K562 (cell line): ENCODE measurements around the gene ADAM8. TPM values are rescaled to one million over a fixed set of nuclear protein-coding genes. Genes with fewer than 3 reads are reported as not detected.

Source experiments
- DMBX1 ChIP-seq: fragments of 250-450 bp; sonication (Bioruptor Pico); IDR thresholded peaks from 2 replicates; pipeline ENCODE4 v1.8.0; 2022; ENCODE audit warnings: inconsistent platforms, mild to moderate bottlenecking, moderate library complexity, borderline replicate concordance
- MYC ChIP-seq, 2 experiments: fragments of 250-450 bp in 1 of 2; sonication (Bioruptor Pico) in 1 of 2; IDR thresholded peaks; 2 replicates each; pipeline versions ENCODE4 v1.5.1 to v1.6.1; 2012 to 2021; ENCODE audit warnings: low read depth in 2 of 2, borderline replicate concordance in 1 of 2, improper control_type of control experiment in 1 of 2, low read length in 1 of 2, mild to moderate bottlenecking in 1 of 2, moderate library complexity in 1 of 2
- POLR3G ChIP-seq: IDR thresholded peaks from 2 replicates; pipeline ENCODE4 v1.6.1; 2011; ENCODE audit not compliant: insufficient read length, insufficient replicate concordance; ENCODE audit errors: extremely low read depth
- RB1 ChIP-seq: fragments of 450-650 bp; IDR thresholded peaks from 2 replicates; pipeline ENCODE4 v1.6.1; 2017; ENCODE audit warnings: low read depth, mild to moderate bottlenecking
- SAFB ChIP-seq: fragments of 200-400 bp; formaldehyde crosslinking; IDR thresholded peaks from 2 replicates; pipeline ENCODE4 v1.6.1; 2017; ENCODE audit warnings: low read depth, low read length, borderline replicate concordance
- SIX5 ChIP-seq, 2 experiments: IDR thresholded peaks; 2 replicates each; pipeline ENCODE4 v1.6.1; 2011; ENCODE audit warnings: low read length in 2 of 2, borderline replicate concordance in 1 of 2, low read depth in 1 of 2, mild to moderate bottlenecking in 1 of 2, moderate library complexity in 1 of 2; ENCODE audit not compliant: insufficient read depth in 1 of 2
- SMARCA5 ChIP-seq: fragments of 450-650 bp; IDR thresholded peaks from 2 replicates; pipeline ENCODE4 v1.6.1; 2016
- SNRNP70 ChIP-seq: fragments of 200-400 bp; formaldehyde crosslinking; optimal IDR thresholded peaks from 2 replicates; pipeline ENCODE3; 2017; ENCODE audit warnings: low read depth, low read length
- SRSF3 ChIP-seq: fragments of 200-400 bp; formaldehyde crosslinking; IDR thresholded peaks from 2 replicates; pipeline ENCODE4 v1.6.1; 2016; ENCODE audit warnings: mild to moderate bottlenecking, low read length, moderate library complexity; ENCODE audit not compliant: insufficient read depth
- XRCC3 ChIP-seq: fragments of 450-650 bp; IDR thresholded peaks from 2 replicates; pipeline ENCODE4 v1.6.1; 2017; ENCODE audit warnings: mild to moderate bottlenecking, moderate library complexity
- ZNF23 ChIP-seq: fragments of 250-450 bp; sonication (Bioruptor Pico); IDR thresholded peaks from 2 replicates; pipeline ENCODE4 v1.4.0; 2020; ENCODE audit warnings: mild to moderate bottlenecking
- ZNF695 ChIP-seq: fragments of 450-650 bp; formaldehyde crosslinking; IDR thresholded peaks from 2 replicates; pipeline ENCODE4 v1.4.0; 2020; ENCODE audit warnings: mild to moderate bottlenecking, moderate library complexity
- polyA plus RNA-seq, 8 experiments: library from polyadenylated mRNA; depleted of rRNA in 4 of 8; stranded (reverse) in 5 of 8; unstranded in 3 of 8; fragments of >200 nt; fragmentation: Nextera tagmentation in 2 of 8; fragmentation: Illumina TruSeq in 1 of 8; extraction: Ambion mirVana in 2 of 8; extraction: Trizol in 1 of 8; gene quantifications; 2 replicates each; pipeline versions ENCODE4 v1.2.1 to v1.2.3, GENCODE V29; 2011 to 2014; ENCODE audit warnings: inconsistent platforms in 1 of 8, missing spikeins in 1 of 8
- total RNA-seq, 7 experiments: library from RNA; depleted of rRNA in 6 of 7; stranded (reverse); fragments of >200 nt in 6 of 7; fragmentation: Illumina TruSeq in 2 of 7; extraction: Trizol in 2 of 7; gene quantifications; 2 replicates each; pipeline versions ENCODE4 v1.2.1 to v1.2.3, GENCODE V29; 2011 to 2021; ENCODE audit warnings: low replicate concordance in 1 of 7
- TF ChIP-seq, protein P1 (sequence below): sonication (generic); formaldehyde crosslinking; IDR thresholded peaks from 2 replicates; pipeline ENCODE4 v1.8.1; 2023; ENCODE audit warnings: mild to moderate bottlenecking, missing genetic modification reagents
- TF ChIP-seq, protein P2 (sequence below): fragments of 450-650 bp; IDR thresholded peaks from 2 replicates; pipeline ENCODE4 v1.6.1; 2016
- TF ChIP-seq, protein P3 (sequence below): fragments of 450-650 bp; IDR thresholded peaks from one replicate; pipeline ENCODE4 v1.6.1; 2018; ENCODE audit warnings: mild to moderate bottlenecking, moderate library complexity; ENCODE audit not compliant: partially characterized antibody
- TF ChIP-seq, protein P4 (sequence below): IDR thresholded peaks from 3 replicates; pipeline ENCODE4 v1.6.1; 2011; ENCODE audit warnings: borderline replicate concordance, mild to moderate bottlenecking; ENCODE audit not compliant: insufficient read length, insufficient read depth
- TF ChIP-seq, protein P5 (sequence below): sonication (generic); formaldehyde crosslinking; IDR thresholded peaks from 2 replicates; pipeline ENCODE4 v1.8.0; 2022; ENCODE audit warnings: missing genetic modification reagents, mild to moderate bottlenecking, borderline replicate concordance

ADAM8 gene
- total and polyA plus RNA-seq, 9 of the 15 experiments (the other 6 are each of a cell fraction or from before 2014, with no cell fraction given) = 0.07 to 7.0 (median 1.1) TPM

DNA sequence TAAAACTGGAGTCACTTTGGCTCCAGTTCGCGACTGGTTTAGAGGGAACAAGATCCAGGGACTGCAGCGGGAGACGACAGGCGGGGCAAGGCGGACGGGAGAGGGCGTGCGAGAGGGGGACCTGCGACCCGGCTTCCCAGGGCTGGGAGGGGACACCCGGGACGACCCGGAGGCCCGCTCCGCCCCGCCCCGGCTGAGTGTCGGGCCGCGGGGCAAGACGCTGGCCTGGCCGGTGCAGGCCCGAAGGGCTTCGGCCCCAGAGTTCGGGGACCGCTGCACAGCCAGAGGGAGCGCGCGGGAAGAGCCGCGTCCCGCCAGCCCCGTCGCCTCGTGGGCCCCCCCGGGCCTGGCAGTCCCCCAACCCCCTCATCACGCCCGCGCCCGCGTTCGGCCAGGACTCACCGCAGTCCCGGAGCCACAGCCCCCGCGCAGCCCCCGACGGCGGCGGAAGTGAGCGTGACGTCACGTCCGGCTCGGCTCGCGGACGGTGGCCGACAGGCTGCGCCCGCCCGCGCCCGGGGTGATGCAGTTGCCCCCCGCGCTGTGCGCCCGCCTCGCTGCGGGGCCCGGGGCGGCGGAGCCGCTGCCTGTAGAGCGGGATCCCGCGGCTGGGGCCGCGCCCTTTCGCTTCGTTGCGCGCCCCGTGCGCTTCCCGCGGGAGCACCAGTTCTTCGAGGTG, 31.9 kb upstream of the ADAM8 start, which contains the start of the genes TUBGCP2 and ZNF511 (continued):
- TF ChIP-seq ZNF23 (CRISPR knock-in tag) (no peak), DMBX1 (CRISPR knock-in tag) (no peak), POLR3G (no peak), SNRNP70 (no peak), SRSF3 (no peak), SMARCA5 (no peak), SIX5 (IDR thresholded peaks at IDR 0.05; ENCODE audit: borderline replicate concordance in 1 of 2, insufficient read depth in 1 of 2, low read depth in 1 of 2, low read length in 2 of 2) (no peak), RB1 (peak; percentile 37; the same call in 1 of the 2 replicates), XRCC3 (no peak), ZNF695 (CRISPR knock-in tag) (no peak), MYC (IDR thresholded peaks at IDR 0.05; ENCODE audit: low read depth, low read length) (peak; percentile 41; the same call in 1 of the 2 replicates), MYC (CRISPR knock-in tag; IDR thresholded peaks at IDR 0.05; ENCODE audit: borderline replicate concordance, low read depth) (no peak), SAFB (no peak)
- TF ChIP-seq, protein P1, sequence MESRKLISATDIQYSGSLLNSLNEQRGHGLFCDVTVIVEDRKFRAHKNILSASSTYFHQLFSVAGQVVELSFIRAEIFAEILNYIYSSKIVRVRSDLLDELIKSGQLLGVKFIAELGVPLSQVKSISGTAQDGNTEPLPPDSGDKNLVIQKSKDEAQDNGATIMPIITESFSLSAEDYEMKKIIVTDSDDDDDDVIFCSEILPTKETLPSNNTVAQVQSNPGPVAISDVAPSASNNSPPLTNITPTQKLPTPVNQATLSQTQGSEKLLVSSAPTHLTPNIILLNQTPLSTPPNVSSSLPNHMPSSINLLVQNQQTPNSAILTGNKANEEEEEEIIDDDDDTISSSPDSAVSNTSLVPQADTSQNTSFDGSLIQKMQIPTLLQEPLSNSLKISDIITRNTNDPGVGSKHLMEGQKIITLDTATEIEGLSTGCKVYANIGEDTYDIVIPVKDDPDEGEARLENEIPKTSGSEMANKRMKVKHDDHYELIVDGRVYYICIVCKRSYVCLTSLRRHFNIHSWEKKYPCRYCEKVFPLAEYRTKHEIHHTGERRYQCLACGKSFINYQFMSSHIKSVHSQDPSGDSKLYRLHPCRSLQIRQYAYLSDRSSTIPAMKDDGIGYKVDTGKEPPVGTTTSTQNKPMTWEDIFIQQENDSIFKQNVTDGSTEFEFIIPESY (CRISPR knock-in tag) = peak; percentile 46; the same call in 1 of the 2 replicates
- TF ChIP-seq, protein P2, sequence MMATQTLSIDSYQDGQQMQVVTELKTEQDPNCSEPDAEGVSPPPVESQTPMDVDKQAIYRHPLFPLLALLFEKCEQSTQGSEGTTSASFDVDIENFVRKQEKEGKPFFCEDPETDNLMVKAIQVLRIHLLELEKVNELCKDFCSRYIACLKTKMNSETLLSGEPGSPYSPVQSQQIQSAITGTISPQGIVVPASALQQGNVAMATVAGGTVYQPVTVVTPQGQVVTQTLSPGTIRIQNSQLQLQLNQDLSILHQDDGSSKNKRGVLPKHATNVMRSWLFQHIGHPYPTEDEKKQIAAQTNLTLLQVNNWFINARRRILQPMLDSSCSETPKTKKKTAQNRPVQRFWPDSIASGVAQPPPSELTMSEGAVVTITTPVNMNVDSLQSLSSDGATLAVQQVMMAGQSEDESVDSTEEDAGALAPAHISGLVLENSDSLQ = no peak
- TF ChIP-seq, protein P3, sequence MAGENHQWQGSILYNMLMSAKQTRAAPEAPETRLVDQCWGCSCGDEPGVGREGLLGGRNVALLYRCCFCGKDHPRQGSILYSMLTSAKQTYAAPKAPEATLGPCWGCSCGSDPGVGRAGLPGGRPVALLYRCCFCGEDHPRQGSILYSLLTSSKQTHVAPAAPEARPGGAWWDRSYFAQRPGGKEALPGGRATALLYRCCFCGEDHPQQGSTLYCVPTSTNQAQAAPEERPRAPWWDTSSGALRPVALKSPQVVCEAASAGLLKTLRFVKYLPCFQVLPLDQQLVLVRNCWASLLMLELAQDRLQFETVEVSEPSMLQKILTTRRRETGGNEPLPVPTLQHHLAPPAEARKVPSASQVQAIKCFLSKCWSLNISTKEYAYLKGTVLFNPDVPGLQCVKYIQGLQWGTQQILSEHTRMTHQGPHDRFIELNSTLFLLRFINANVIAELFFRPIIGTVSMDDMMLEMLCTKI = no peak
- TF ChIP-seq, protein P4, sequence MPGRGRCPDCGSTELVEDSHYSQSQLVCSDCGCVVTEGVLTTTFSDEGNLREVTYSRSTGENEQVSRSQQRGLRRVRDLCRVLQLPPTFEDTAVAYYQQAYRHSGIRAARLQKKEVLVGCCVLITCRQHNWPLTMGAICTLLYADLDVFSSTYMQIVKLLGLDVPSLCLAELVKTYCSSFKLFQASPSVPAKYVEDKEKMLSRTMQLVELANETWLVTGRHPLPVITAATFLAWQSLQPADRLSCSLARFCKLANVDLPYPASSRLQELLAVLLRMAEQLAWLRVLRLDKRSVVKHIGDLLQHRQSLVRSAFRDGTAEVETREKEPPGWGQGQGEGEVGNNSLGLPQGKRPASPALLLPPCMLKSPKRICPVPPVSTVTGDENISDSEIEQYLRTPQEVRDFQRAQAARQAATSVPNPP = no peak
- TF ChIP-seq, protein P5, sequence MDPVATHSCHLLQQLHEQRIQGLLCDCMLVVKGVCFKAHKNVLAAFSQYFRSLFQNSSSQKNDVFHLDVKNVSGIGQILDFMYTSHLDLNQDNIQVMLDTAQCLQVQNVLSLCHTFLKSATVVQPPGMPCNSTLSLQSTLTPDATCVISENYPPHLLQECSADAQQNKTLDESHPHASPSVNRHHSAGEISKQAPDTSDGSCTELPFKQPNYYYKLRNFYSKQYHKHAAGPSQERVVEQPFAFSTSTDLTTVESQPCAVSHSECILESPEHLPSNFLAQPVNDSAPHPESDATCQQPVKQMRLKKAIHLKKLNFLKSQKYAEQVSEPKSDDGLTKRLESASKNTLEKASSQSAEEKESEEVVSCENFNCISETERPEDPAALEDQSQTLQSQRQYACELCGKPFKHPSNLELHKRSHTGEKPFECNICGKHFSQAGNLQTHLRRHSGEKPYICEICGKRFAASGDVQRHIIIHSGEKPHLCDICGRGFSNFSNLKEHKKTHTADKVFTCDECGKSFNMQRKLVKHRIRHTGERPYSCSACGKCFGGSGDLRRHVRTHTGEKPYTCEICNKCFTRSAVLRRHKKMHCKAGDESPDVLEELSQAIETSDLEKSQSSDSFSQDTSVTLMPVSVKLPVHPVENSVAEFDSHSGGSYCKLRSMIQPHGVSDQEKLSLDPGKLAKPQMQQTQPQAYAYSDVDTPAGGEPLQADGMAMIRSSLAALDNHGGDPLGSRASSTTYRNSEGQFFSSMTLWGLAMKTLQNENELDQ (CRISPR knock-in tag) = no peak
